ENCODE measurements around the gene STOML3.

DNA sequence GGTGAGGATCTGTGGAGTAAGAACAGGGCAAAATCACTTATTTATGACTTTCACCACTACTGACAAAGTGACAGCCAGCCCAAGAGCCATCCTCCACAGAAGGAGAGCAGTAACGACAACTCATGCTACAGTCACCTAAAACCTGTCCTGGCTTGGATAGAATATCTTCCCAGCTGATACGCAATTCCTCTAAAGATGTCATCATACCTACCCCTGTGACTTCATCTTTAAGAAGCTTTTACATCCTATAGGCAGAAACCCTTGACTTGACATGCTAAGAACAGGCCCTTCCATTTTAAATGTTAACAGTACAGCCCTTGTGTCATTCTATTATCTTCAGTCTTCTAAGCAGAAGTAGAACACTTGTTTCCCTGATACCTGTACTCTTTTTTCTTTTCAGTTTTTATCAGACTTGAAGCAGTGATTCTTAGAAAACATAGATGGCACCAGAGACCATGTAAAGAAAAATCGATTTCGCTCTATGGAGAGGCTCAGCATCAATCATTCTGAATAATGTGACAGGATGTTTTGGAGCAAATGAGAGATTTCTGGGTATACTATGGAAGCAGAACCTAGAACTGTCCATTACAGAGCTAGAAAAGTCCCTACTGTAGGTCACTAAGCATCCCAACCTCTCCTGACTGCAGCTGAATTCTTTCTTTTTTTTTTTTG lies 20.1 kb downstream of the STOML3 start:
- TF ChIP-seq POLR2A (IDR thresholded peaks at IDR 0.05) (no peak), CTCF (IDR thresholded peaks at IDR 0.05) (no peak)

Measured in lower leg skin (tissue), 3 donors.